Measurements from ENCODE around the gene IL26. TPM values are rescaled to one million over a fixed set of nuclear protein-coding genes. Genes with fewer than 3 reads are reported as not detected.

IL26 gene
- total RNA-seq, 2 experiments from 2014 or later, result 0.25 TPM; not detected in 1

- Histone ChIP-seq H3K27me3 (ENCODE audit: control insufficient read depth in 1 of 2, insufficient read depth in 2 of 2, low read length in 2 of 2) (no peaks in the 10 kb centered on the region), H3K4me3 (ENCODE audit: low read length) (no peak overlapping the region), H3K9me3 (ENCODE audit: control insufficient read depth in 1 of 2, insufficient read depth in 1 of 2, low read length in 2 of 2) (no peaks in the 10 kb centered on the region), H3K4me1 (ENCODE audit: insufficient read depth, low read length) (peaks cover 25% of the 10 kb centered on the region), H3K27ac (ENCODE audit: low read depth in 1 of 2, low read length in 2 of 2) (peak overlapping the region in 1 of 2 donors; percentile 86), H3K36me3 (ENCODE audit: insufficient read depth, low read length) (no peaks in the 10 kb centered on the region)
- POLR2A ChIA-PET, result interaction anchor here (0.7 kb wide), 1 partner anchor 61 kb away, joined by 3 read pairs; no protein-coding TSS in a partner anchor
- peaks cover 54% of the 10 kb centered on the region for H3K4me1 Mint-ChIP-seq (ENCODE audit: low read depth)
- TF ChIP-seq CTCF (IDR thresholded peaks at IDR 0.05), result no peak
- ATAC-seq (ENCODE audit: poor library complexity), result no peak
- no peaks in the 10 kb centered on the region for H3K36me3 Mint-ChIP-seq (ENCODE audit: low read depth)
- H3K4me3 Mint-ChIP-seq, result peak overlapping the region; percentile 11
- CTCF ChIA-PET, result interaction anchor here (1.2 kb wide), 1 partner anchor 437 kb away, joined by 3 read pairs; the partner anchor contains the start of gene RAP1B
- no peak for DNase-seq
- H3K9me3 Mint-ChIP-seq, result no peaks in the 10 kb centered on the region
- intact Hi-C loops (cut with DNase I, micrococcal nuclease), result loop anchor here in 1 of 2 experiments (2.0 kb wide), 2 partner anchors 15 to 63 kb away; no protein-coding TSS in a partner anchor
- no peaks in the 10 kb centered on the region for H3K27me3 Mint-ChIP-seq
- peak overlapping the region; percentile 91 for H3K27ac Mint-ChIP-seq
These were observed 51.8 kb downstream of the IL26 start for GRCh38 chr12:68173792-68174191.

GRCh38 chr12:68170726-68171125 is 54.9 kb downstream of the IL26 start:
- no peak overlapping the region for H3K27ac Mint-ChIP-seq
- intact Hi-C loops (cut with DNase I, micrococcal nuclease), result no loop called here

GRCh38 chr12:68169213-68169889 is 56.3 kb downstream of the IL26 start:
- Mint-ChIP-seq H3K36me3 (ENCODE audit: low read depth) (no peaks in the 10 kb centered on the region), H3K27ac (no peak overlapping the region), H3K9me3 (no peaks in the 10 kb centered on the region), H3K27me3 (no peaks in the 10 kb centered on the region), H3K4me3 (no peak overlapping the region), H3K4me1 (ENCODE audit: low read depth) (peaks cover 10% of the 10 kb centered on the region)
- Histone ChIP-seq H3K27me3 (ENCODE audit: control insufficient read depth in 1 of 2, insufficient read depth in 2 of 2, low read length in 2 of 2) (no peaks in the 10 kb centered on the region), H3K4me3 (ENCODE audit: low read length) (no peak overlapping the region), H3K27ac (ENCODE audit: low read depth in 1 of 2, low read length in 2 of 2) (no peak overlapping the region), H3K36me3 (ENCODE audit: insufficient read depth, low read length) (no peaks in the 10 kb centered on the region), H3K4me1 (ENCODE audit: insufficient read depth, low read length) (no peaks in the 10 kb centered on the region), H3K9me3 (ENCODE audit: control insufficient read depth in 1 of 2, insufficient read depth in 1 of 2, low read length in 2 of 2) (no peaks in the 10 kb centered on the region)
- POLR2A ChIA-PET, result interaction anchor here (1.3 kb wide), 1 partner anchor 12 kb away, joined by 4 read pairs; no protein-coding TSS in a partner anchor
- intact Hi-C loops (cut with DNase I, micrococcal nuclease), result no loop called here
- no peak for TF ChIP-seq CTCF (IDR thresholded peaks at IDR 0.05)
- no peak for DNase-seq
- ATAC-seq (ENCODE audit: poor library complexity), result no peak
- CTCF ChIA-PET, result no interaction called here

More at GRCh38 chr12:68170726-68171125, 54.9 kb downstream of the IL26 start:
- Histone ChIP-seq H3K36me3 (ENCODE audit: insufficient read depth, low read length) (no peaks in the 10 kb centered on the region), H3K4me3 (ENCODE audit: low read length) (no peak overlapping the region), H3K4me1 (ENCODE audit: insufficient read depth, low read length) (peaks cover 8% of the 10 kb centered on the region), H3K27ac (ENCODE audit: low read depth in 1 of 2, low read length in 2 of 2) (no peak overlapping the region), H3K9me3 (ENCODE audit: control insufficient read depth in 1 of 2, insufficient read depth in 1 of 2, low read length in 2 of 2) (no peaks in the 10 kb centered on the region), H3K27me3 (ENCODE audit: control insufficient read depth in 1 of 2, insufficient read depth in 2 of 2, low read length in 2 of 2) (no peaks in the 10 kb centered on the region)
- CTCF ChIA-PET, result no interaction called here
- no peak for ATAC-seq (ENCODE audit: poor library complexity)
- Mint-ChIP-seq H3K27me3 (no peaks in the 10 kb centered on the region), H3K36me3 (ENCODE audit: low read depth) (no peaks in the 10 kb centered on the region), H3K4me1 (ENCODE audit: low read depth) (peaks cover 23% of the 10 kb centered on the region), H3K9me3 (no peaks in the 10 kb centered on the region), H3K4me3 (no peak overlapping the region)
- no peak for DNase-seq
- POLR2A ChIA-PET, result interaction anchor here (0.9 kb wide), 1 partner anchor 12 kb away, joined by 5 read pairs; no protein-coding TSS in a partner anchor
- TF ChIP-seq CTCF (IDR thresholded peaks at IDR 0.05), result no peak

Measured in CD4-positive, alpha-beta T cell (primary cell).